PFSK-1 (cell line): Measurements from ENCODE around the gene DDX18.

ENCODE experiments used
- FOXP2 ChIP-seq: optimal IDR thresholded peaks from 2 replicates; pipeline ENCODE3; 2011; ENCODE audit warnings: borderline replicate concordance, control low read depth, inconsistent platforms; ENCODE audit not compliant: insufficient read depth; ENCODE audit errors: extremely low read length, extremely low read depth
- POLR2AphosphoS5 ChIP-seq: IDR thresholded peaks from 2 replicates; pipeline ENCODE4 v1.6.1; 2012; ENCODE audit warnings: low read depth, mild to moderate bottlenecking, control low read depth, low read length, moderate library complexity
- SIN3A ChIP-seq: IDR thresholded peaks from 2 replicates; pipeline ENCODE4 v1.6.1; 2012; ENCODE audit warnings: mild to moderate bottlenecking, low read length, moderate library complexity, borderline replicate concordance; ENCODE audit not compliant: insufficient read depth
- TAF1 ChIP-seq: IDR thresholded peaks from 2 replicates; pipeline ENCODE4 v1.6.1; 2012; ENCODE audit warnings: low read length, control low read depth, borderline replicate concordance; ENCODE audit not compliant: insufficient read depth
- TF ChIP-seq, protein P1 (sequence below), 2 experiments: IDR thresholded peaks; 2 replicates each; pipeline versions ENCODE4 v1.6.1 to v1.8.0; 2011 to 2012; ENCODE audit warnings: low read depth in 2 of 2, low read length in 2 of 2, control low read depth in 1 of 2, inconsistent platforms in 1 of 2, mild to moderate bottlenecking in 1 of 2, moderate library complexity in 1 of 2; ENCODE audit not compliant: insufficient read depth in 1 of 2

Gene DDX18

DNA sequence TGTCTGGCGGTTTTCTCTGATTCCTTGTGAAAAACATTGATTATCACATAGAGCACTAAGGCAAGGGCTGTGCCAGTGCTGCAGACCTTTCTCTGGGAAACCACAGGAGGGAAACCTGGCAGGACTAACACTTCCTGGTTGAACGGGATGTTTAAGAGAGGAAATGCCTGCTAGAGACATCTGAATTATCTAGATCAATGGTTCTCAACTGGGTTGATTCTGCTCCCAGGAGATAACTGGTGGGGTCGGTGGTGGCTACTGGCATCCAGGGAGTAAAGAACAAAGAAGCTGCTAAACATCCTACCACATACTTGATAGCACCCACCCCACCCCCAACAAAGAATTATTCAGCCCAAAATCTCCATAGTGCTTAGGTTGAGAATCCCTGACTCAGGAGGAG is 37.5 kb downstream of the DDX18 start:
- no peak for TF ChIP-seq TAF1
- TF ChIP-seq SIN3A, result no peak
- TF ChIP-seq, protein P1, sequence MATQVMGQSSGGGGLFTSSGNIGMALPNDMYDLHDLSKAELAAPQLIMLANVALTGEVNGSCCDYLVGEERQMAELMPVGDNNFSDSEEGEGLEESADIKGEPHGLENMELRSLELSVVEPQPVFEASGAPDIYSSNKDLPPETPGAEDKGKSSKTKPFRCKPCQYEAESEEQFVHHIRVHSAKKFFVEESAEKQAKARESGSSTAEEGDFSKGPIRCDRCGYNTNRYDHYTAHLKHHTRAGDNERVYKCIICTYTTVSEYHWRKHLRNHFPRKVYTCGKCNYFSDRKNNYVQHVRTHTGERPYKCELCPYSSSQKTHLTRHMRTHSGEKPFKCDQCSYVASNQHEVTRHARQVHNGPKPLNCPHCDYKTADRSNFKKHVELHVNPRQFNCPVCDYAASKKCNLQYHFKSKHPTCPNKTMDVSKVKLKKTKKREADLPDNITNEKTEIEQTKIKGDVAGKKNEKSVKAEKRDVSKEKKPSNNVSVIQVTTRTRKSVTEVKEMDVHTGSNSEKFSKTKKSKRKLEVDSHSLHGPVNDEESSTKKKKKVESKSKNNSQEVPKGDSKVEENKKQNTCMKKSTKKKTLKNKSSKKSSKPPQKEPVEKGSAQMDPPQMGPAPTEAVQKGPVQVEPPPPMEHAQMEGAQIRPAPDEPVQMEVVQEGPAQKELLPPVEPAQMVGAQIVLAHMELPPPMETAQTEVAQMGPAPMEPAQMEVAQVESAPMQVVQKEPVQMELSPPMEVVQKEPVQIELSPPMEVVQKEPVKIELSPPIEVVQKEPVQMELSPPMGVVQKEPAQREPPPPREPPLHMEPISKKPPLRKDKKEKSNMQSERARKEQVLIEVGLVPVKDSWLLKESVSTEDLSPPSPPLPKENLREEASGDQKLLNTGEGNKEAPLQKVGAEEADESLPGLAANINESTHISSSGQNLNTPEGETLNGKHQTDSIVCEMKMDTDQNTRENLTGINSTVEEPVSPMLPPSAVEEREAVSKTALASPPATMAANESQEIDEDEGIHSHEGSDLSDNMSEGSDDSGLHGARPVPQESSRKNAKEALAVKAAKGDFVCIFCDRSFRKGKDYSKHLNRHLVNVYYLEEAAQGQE (IDR thresholded peaks at IDR 0.05; ENCODE audit: insufficient read depth in 1 of 2, low read depth in 2 of 2, low read length in 2 of 2), result no peak
- TF ChIP-seq POLR2AphosphoS5, result no peak
- TF ChIP-seq FOXP2, result no peak

DNA sequence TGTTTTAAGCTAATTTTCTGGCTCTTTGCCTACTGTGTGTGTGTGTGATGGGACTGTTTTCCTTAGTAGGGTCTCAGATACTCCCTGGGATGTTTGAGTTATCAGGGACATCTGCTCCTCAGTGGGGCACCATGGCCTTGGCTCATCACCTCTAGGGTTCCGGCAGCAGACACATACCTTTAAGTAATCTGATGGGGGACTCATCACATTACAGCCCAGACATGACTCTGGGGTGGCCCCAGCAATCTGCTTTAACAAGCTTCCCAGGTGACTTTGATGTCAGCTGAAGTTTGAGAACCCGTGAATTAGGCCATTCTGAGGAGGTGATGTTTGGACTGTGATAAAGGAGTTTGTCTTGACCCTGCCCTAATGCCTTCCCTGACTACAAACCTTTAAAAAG is 38.8 kb downstream of the DDX18 start:
- TF ChIP-seq SIN3A (no peak), FOXP2 (no peak), TAF1 (no peak), POLR2AphosphoS5 (no peak)
- TF ChIP-seq, protein P1 (IDR thresholded peaks at IDR 0.05; ENCODE audit: insufficient read depth in 1 of 2, low read depth in 2 of 2, low read length in 2 of 2), result no peak

DNA sequence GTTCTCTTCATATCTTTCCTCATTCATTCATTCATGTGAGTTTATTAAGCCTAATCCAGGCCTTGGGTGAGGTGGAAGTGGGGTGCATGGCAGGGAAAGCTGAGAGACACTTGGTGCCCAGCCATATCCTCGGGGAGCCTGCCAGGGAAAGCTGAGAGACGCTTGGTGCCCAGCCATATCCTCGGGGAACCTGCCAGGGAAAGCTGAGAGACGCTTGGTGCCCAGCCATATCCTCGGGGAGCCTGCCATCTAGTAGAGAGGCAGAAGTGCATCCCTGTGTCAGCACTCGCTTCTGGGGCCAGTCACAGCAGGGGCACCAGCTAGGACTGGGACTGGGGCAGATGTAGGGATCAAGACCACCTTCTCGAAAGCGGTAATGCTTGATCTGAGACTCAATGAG is 39.4 kb downstream of the DDX18 start:
- TF ChIP-seq, protein P1 (IDR thresholded peaks at IDR 0.05; ENCODE audit: insufficient read depth in 1 of 2, low read depth in 2 of 2, low read length in 2 of 2), result no peak
- TF ChIP-seq POLR2AphosphoS5 (no peak), FOXP2 (no peak), SIN3A (no peak), TAF1 (no peak)

DNA sequence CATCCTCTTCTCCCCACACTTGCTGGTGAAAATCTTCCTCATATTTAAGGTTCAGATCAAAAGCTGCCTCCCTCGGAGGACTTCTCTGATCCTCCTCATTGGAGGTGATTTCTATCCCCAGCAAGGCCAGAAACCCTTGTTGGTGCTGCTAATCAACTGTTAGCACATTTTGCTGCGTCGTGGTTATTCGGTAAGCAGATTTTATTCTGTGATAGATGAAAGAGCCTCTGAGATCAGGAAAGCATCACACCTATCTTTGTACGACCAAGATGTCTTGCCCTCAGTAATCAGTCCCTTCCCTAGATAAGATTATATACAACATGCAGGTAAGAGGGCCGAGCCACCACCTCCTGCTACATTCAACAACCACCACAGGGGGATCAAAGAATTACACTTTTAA is 40.1 kb downstream of the DDX18 start:
- TF ChIP-seq SIN3A (no peak), TAF1 (no peak), POLR2AphosphoS5 (no peak), FOXP2 (no peak)
- TF ChIP-seq, protein P1 (IDR thresholded peaks at IDR 0.05; ENCODE audit: insufficient read depth in 1 of 2, low read depth in 2 of 2, low read length in 2 of 2), result no peak

DNA sequence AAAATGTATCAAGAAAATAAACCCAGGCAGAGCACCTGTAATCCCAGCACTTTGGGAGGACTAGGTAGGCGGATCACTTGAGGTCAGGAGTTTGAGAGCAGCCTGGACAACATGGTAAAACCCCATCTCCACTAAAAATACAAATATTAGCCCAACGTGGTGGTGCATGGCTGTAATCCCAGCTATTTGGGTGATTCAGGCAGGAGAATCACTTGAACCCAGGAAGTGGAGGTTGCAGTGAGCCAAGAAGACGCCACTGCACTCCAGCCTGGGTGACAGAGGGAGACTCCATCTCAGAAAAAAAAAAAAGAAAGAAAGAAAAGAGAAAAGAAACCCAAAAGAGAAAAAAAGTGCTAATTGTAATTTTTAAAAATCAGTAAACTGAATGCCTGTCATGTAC is 41.4 kb downstream of the DDX18 start:
- no peak for TF ChIP-seq TAF1
- TF ChIP-seq SIN3A, result no peak
- no peak for TF ChIP-seq POLR2AphosphoS5
- TF ChIP-seq, protein P1 (IDR thresholded peaks at IDR 0.05; ENCODE audit: insufficient read depth in 1 of 2, low read depth in 2 of 2, low read length in 2 of 2), result no peak
- TF ChIP-seq FOXP2, result no peak
